Lung (tissue), 12 donors: ENCODE data around the gene FAM174C. TPM values are rescaled to one million over a fixed set of nuclear protein-coding genes. Genes with fewer than 3 reads are reported as not detected.

Source experiments
- ATAC-seq: fragments of 200-7000 bp; cut with Tn5 transposase; one replicate; pipeline ENCODE4 v1.9.1; 2020; ENCODE audit warnings: moderate number of reproducible peaks; ENCODE audit not compliant: insufficient read depth, low FRiP score
- DNase-seq, 3 donors: peaks; one replicate each; pipeline ENCODE4 v3.0.0-alpha.2; 2013 to 2017
- H3K27ac ChIP-seq, 2 donors: one replicate each; pipeline ENCODE4 v1.5.1; 2013; ENCODE audit warnings: mild to moderate bottlenecking in 2 of 2, moderate library complexity in 2 of 2, control low read depth in 1 of 2, inconsistent platforms in 1 of 2, low read depth in 1 of 2, low read length in 1 of 2
- H3K27me3 ChIP-seq, 3 donors: one replicate each; pipeline ENCODE4 v1.5.1; 2013; ENCODE audit warnings: low read length in 2 of 3; ENCODE audit not compliant: control insufficient read depth in 3 of 3, insufficient read depth in 3 of 3
- H3K36me3 ChIP-seq, 4 donors: one replicate each; pipeline ENCODE4 v1.5.1; 2013; ENCODE audit warnings: low read length in 4 of 4, mild to moderate bottlenecking in 1 of 4, moderate library complexity in 1 of 4; ENCODE audit not compliant: control insufficient read depth in 4 of 4, insufficient read depth in 4 of 4
- H3K4me1 ChIP-seq, 5 donors: one replicate each; pipeline ENCODE4 v1.5.1; 2013; ENCODE audit warnings: low read length in 5 of 5, mild to moderate bottlenecking in 2 of 5, moderate library complexity in 1 of 5; ENCODE audit not compliant: control insufficient read depth in 5 of 5, insufficient read depth in 5 of 5
- H3K4me3 ChIP-seq: one replicate; pipeline ENCODE4 v1.5.1; 2013; ENCODE audit warnings: mild to moderate bottlenecking, control low read depth, moderate library complexity
- H3K9ac ChIP-seq, 2 donors: one replicate each; pipeline ENCODE4 v1.5.1; 2013; ENCODE audit warnings: low read length in 2 of 2, control low read depth in 1 of 2; ENCODE audit not compliant: insufficient read depth in 1 of 2
- H3K9me3 ChIP-seq, 4 donors: one replicate each; pipeline ENCODE4 v1.5.1; 2013; ENCODE audit warnings: low read length in 3 of 4, mild to moderate bottlenecking in 1 of 4, moderate library complexity in 1 of 4; ENCODE audit not compliant: control insufficient read depth in 4 of 4, insufficient read depth in 3 of 4
- CTCF ChIP-seq: IDR thresholded peaks from 2 replicates; pipeline ENCODE4 v1.5.1; 2012; ENCODE audit warnings: mild to moderate bottlenecking; ENCODE audit errors: control extremely low read depth, extremely low read depth
- WGBS, 2 donors: extraction: QIAGEN DNeasy Blood & Tissue Kit; methylation state at CpG; one replicate each; pipeline ENCODE4 v1.1.7; 2013; 5-methylcytosine and 5-hydroxymethylcytosine counted together
- polyA plus RNA-seq, 2 donors: library from polyadenylated mRNA; stranded (reverse); fragments of 200-250 nt; gene quantifications; one replicate each; pipeline ENCODE4 v1.2.1, GENCODE V29; 2013
- total RNA-seq, 2 donors: library from RNA; depleted of rRNA in 1 of 2; stranded (reverse); fragments of >200 nt in 1 of 2; gene quantifications; one replicate each; pipeline ENCODE4 v1.2.1, GENCODE V29; 2014 to 2021
- donor health status: control.
- donor health status: control.
- donor health status: Bipolar disorder and iron deficiency.
- donor health status: healthy.
- donor health status: DM: yes; HTN: yes; CAD: no.

The FAM174C gene
- total and polyA plus RNA-seq, 4 donors = 17.5 to 89.3 (median 69.4) TPM

- WGBS, 2 donors = 82 to 85% methylated on average over 20 of the region's 20 CpGs
- Histone ChIP-seq H3K27me3 (peaks cover 0 to 3% (median 0%) of the 10 kb centered on the region in 3 donors), H3K9ac (no peak overlapping the region), H3K4me3 (no peak overlapping the region), H3K4me1 (no peaks in the 10 kb centered on the region), H3K9me3 (no peaks in the 10 kb centered on the region), H3K36me3 (no peaks in the 10 kb centered on the region), H3K27ac (no peak overlapping the region)
- ATAC-seq = no peak
- DNase-seq = no peak
- no peak for TF ChIP-seq CTCF
Observed at GRCh38 chr19:1307755-1308303, 32.5 kb downstream of the FAM174C start.

GRCh38 chr19:1308718-1309117 is 33.4 kb downstream of the FAM174C start:
- Histone ChIP-seq H3K9ac (no peak overlapping the region), H3K36me3 (no peaks in the 10 kb centered on the region), H3K9me3 (no peaks in the 10 kb centered on the region), H3K4me1 (no peaks in the 10 kb centered on the region), H3K4me3 (no peak overlapping the region), H3K27me3 (peaks cover 1 to 3% (median 3%) of the 10 kb centered on the region in 3 donors), H3K27ac (no peak overlapping the region)
- DNase-seq (no peak), ATAC-seq (no peak)
- no peak for TF ChIP-seq CTCF
- 68 to 77% methylated on average over 11 of the region's 11 CpGs for WGBS, 2 donors

GRCh38 chr19:1309977-1310852 is 34.9 kb downstream of the FAM174C start:
- no peak overlapping the region for H3K4me3 ChIP-seq
- no peak for ATAC-seq
- 69 to 82% methylated on average over 26 to 28 of the region's 28 CpGs for WGBS, 2 donors

More at GRCh38 chr19:1309977-1310852, 34.9 kb downstream of the FAM174C start:
- no peak overlapping the region for H3K27ac ChIP-seq
- H3K36me3 ChIP-seq = no peaks in the 10 kb centered on the region
- no peak for TF ChIP-seq CTCF
- no peaks in the 10 kb centered on the region for H3K4me1 ChIP-seq
- no peak overlapping the region for H3K9ac ChIP-seq
- no peak for DNase-seq
- no peaks in the 10 kb centered on the region for H3K9me3 ChIP-seq
- H3K27me3 ChIP-seq = peaks cover 2 to 8% (median 3%) of the 10 kb centered on the region in 3 donors
